Measurements from ENCODE around the gene ISM1.

Gene ISM1

GRCh38 chr20:13325796-13326340 lies 104.8 kb downstream of the ISM1 start:
- no peaks in the 10 kb centered on the region for H3K36me3 Mint-ChIP-seq
- peaks cover 4% of the 10 kb centered on the region for H3K4me1 Mint-ChIP-seq
- no peak overlapping the region for H3K27ac Mint-ChIP-seq
- H3K9me3 Mint-ChIP-seq, result peaks cover 5% of the 10 kb centered on the region
- no peak overlapping the region for H3K4me3 Mint-ChIP-seq
- peaks cover 13% of the 10 kb centered on the region for H3K27me3 Mint-ChIP-seq

- no peak overlapping the region for H3K27ac Mint-ChIP-seq
- no peaks in the 10 kb centered on the region for H3K36me3 Mint-ChIP-seq
- H3K9me3 Mint-ChIP-seq, result peaks cover 5% of the 10 kb centered on the region
Observed at GRCh38 chr20:13331536-13331935, 110.5 kb downstream of the ISM1 start.

GRCh38 chr20:13333036-13333435 lies 112.0 kb downstream of the ISM1 start:
- no peaks in the 10 kb centered on the region for H3K27me3 Mint-ChIP-seq
- peaks cover 4% of the 10 kb centered on the region for H3K9me3 Mint-ChIP-seq
- no peak overlapping the region for H3K4me3 Mint-ChIP-seq
- H3K4me1 Mint-ChIP-seq, result no peaks in the 10 kb centered on the region
- no peak overlapping the region for H3K27ac Mint-ChIP-seq
- no peaks in the 10 kb centered on the region for H3K36me3 Mint-ChIP-seq

More at GRCh38 chr20:13331536-13331935, 110.5 kb downstream of the ISM1 start:
- no peak overlapping the region for H3K4me3 Mint-ChIP-seq
- no peaks in the 10 kb centered on the region for H3K4me1 Mint-ChIP-seq
- H3K27me3 Mint-ChIP-seq, result peaks cover 7% of the 10 kb centered on the region

GRCh38 chr20:13333793-13334192 lies 112.7 kb downstream of the ISM1 start:
- Mint-ChIP-seq H3K4me3 (no peak overlapping the region), H3K27me3 (no peaks in the 10 kb centered on the region), H3K27ac (no peak overlapping the region), H3K9me3 (no peaks in the 10 kb centered on the region), H3K36me3 (no peaks in the 10 kb centered on the region), H3K4me1 (no peaks in the 10 kb centered on the region)

GRCh38 chr20:13336308-13337089 lies 115.4 kb downstream of the ISM1 start:
- Mint-ChIP-seq H3K36me3 (no peaks in the 10 kb centered on the region), H3K9me3 (no peaks in the 10 kb centered on the region), H3K4me1 (no peaks in the 10 kb centered on the region), H3K4me3 (no peak overlapping the region), H3K27me3 (no peaks in the 10 kb centered on the region), H3K27ac (no peak overlapping the region)

GRCh38 chr20:13337090-13337784 lies 116.2 kb downstream of the ISM1 start:
- no peak overlapping the region for H3K4me3 Mint-ChIP-seq
- no peak overlapping the region for H3K27ac Mint-ChIP-seq
- H3K9me3 Mint-ChIP-seq, result no peaks in the 10 kb centered on the region
- no peaks in the 10 kb centered on the region for H3K4me1 Mint-ChIP-seq
- H3K36me3 Mint-ChIP-seq, result no peaks in the 10 kb centered on the region
- no peaks in the 10 kb centered on the region for H3K27me3 Mint-ChIP-seq

GRCh38 chr20:13338097-13338661 lies 117.1 kb downstream of the ISM1 start:
- no peaks in the 10 kb centered on the region for H3K9me3 Mint-ChIP-seq
- no peak overlapping the region for H3K27ac Mint-ChIP-seq
- no peaks in the 10 kb centered on the region for H3K27me3 Mint-ChIP-seq
- no peaks in the 10 kb centered on the region for H3K36me3 Mint-ChIP-seq
- no peaks in the 10 kb centered on the region for H3K4me1 Mint-ChIP-seq
- no peak overlapping the region for H3K4me3 Mint-ChIP-seq

GRCh38 chr20:13338999-13339411 lies 117.9 kb downstream of the ISM1 start:
- no peak overlapping the region for H3K27ac Mint-ChIP-seq
- no peak overlapping the region for H3K4me3 Mint-ChIP-seq
- no peaks in the 10 kb centered on the region for H3K4me1 Mint-ChIP-seq
- no peaks in the 10 kb centered on the region for H3K36me3 Mint-ChIP-seq
- H3K9me3 Mint-ChIP-seq, result no peaks in the 10 kb centered on the region
- H3K27me3 Mint-ChIP-seq, result peaks cover 2% of the 10 kb centered on the region

GRCh38 chr20:13340088-13340487 lies 119.0 kb downstream of the ISM1 start:
- Mint-ChIP-seq H3K27ac (no peak overlapping the region), H3K27me3 (peaks cover 2% of the 10 kb centered on the region), H3K9me3 (no peaks in the 10 kb centered on the region), H3K36me3 (no peaks in the 10 kb centered on the region), H3K4me1 (no peaks in the 10 kb centered on the region), H3K4me3 (no peak overlapping the region)

GRCh38 chr20:13341737-13342393 lies 120.8 kb downstream of the ISM1 start:
- H3K27ac Mint-ChIP-seq, result no peak overlapping the region
- H3K36me3 Mint-ChIP-seq, result no peaks in the 10 kb centered on the region
- no peaks in the 10 kb centered on the region for H3K4me1 Mint-ChIP-seq
- H3K4me3 Mint-ChIP-seq, result no peak overlapping the region
- peaks cover 3% of the 10 kb centered on the region for H3K27me3 Mint-ChIP-seq
- H3K9me3 Mint-ChIP-seq, result no peaks in the 10 kb centered on the region

GRCh38 chr20:13342469-13343242 lies 121.6 kb downstream of the ISM1 start:
- Mint-ChIP-seq H3K4me1 (no peaks in the 10 kb centered on the region), H3K27me3 (peaks cover 3% of the 10 kb centered on the region), H3K9me3 (no peaks in the 10 kb centered on the region), H3K4me3 (no peak overlapping the region), H3K27ac (no peak overlapping the region), H3K36me3 (no peaks in the 10 kb centered on the region)

- Mint-ChIP-seq H3K9me3 (no peaks in the 10 kb centered on the region), H3K4me3 (no peak overlapping the region), H3K27me3 (peaks cover 3% of the 10 kb centered on the region), H3K27ac (no peak overlapping the region), H3K4me1 (no peaks in the 10 kb centered on the region), H3K36me3 (no peaks in the 10 kb centered on the region)
Observed at GRCh38 chr20:13344671-13345070, 123.6 kb downstream of the ISM1 start.

- H3K27me3 Mint-ChIP-seq, result peaks cover 3% of the 10 kb centered on the region
- no peaks in the 10 kb centered on the region for H3K36me3 Mint-ChIP-seq
- no peak overlapping the region for H3K27ac Mint-ChIP-seq
- H3K4me3 Mint-ChIP-seq, result no peak overlapping the region
- H3K4me1 Mint-ChIP-seq, result no peaks in the 10 kb centered on the region
- H3K9me3 Mint-ChIP-seq, result no peaks in the 10 kb centered on the region
Observed at GRCh38 chr20:13348311-13349234, 127.5 kb downstream of the ISM1 start.

GRCh38 chr20:13349235-13349604 lies 128.1 kb downstream of the ISM1 start:
- Mint-ChIP-seq H3K36me3 (no peaks in the 10 kb centered on the region), H3K27ac (no peak overlapping the region), H3K4me3 (no peak overlapping the region), H3K9me3 (no peaks in the 10 kb centered on the region), H3K27me3 (peaks cover 1% of the 10 kb centered on the region), H3K4me1 (no peaks in the 10 kb centered on the region)
